GM21390 (cell line): ENCODE measurements around the gene ARFGAP1.

Experiments
- ATAC-seq: cut with Tn5 transposase; IDR thresholded peaks from one replicate; pipeline ENCODE4 v1.9.1; 2021; ENCODE audit not compliant: unreplicated experiment

Gene ARFGAP1

DNA sequence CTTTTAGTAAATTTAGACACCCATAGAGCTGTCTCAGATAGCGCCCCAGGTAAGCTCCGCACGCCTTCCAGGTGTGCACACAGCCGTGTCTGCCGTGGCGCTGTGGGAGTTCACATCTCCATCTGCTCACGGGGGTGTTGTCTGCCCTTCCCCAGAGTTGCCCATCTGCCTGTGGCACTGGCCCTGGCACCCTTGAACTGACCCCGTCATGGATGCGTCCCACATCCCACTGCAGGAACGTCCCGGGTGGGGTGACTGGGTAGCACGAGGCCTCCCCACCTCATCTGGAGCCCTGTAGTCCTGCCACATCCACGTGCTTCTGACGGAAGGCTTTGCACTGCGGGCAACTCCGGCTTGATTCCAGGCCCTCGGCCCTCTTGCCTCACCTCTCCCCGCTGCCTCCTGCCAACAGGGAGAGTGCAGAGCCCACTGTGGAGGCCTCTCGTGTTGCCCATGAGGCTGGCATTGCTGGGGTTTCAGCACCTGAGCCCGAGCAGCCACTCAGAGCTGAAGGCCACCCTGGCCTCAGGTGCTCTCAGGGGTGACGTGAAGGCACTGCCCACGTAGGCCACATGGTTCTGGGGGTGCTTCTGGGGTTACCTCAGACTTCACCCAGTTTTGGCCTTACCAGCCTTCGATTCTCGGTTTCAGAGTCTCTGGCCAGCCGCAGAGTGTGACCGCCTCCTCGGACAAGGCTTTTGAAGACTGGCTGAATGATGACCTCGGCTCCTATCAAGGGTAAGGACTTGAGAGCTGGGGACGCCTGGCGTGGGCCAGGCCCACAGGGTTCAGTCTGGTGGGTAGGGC lies 5.1 kb downstream of the ARFGAP1 start:
- no peak for ATAC-seq

DNA sequence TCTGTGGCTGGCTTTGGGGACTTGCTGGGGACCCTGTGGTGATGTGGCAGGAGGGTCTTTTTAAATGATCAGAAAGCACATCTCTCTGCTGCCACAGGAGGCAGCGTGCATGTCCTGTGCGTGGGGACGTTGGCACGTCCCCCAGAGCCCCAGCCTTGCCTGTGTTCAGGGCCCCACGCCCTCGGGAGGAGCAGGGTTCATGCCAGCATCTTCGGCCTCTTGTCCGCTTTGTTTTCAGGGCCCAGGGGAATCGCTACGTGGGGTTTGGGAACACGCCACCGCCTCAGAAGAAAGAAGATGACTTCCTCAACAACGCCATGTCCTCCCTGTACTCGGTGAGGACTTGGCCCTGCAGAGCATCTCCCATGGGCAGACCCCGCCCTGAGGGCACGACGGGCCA lies 6.0 kb downstream of the ARFGAP1 start:
- no peak for ATAC-seq

DNA sequence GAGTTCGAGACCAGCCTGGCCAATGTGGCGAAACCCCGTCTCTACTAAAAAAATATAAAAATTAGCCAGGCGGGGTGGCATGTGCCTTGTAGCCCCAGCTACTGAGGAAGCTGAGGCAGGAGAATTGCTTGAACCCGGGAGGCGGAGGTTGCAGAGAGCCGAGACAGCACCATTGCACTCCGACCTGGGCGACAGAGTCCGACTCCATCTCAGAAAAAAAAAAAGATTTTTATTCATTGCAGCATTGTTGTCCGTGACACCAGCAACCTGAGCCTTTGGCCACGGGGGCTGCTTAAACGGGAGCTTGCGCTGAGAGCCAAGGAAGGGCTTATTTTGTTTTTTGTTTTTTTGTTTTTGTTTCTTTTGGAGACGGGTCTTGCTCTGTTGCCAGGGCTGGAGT lies 7.3 kb downstream of the ARFGAP1 start:
- ATAC-seq: no peak

DNA sequence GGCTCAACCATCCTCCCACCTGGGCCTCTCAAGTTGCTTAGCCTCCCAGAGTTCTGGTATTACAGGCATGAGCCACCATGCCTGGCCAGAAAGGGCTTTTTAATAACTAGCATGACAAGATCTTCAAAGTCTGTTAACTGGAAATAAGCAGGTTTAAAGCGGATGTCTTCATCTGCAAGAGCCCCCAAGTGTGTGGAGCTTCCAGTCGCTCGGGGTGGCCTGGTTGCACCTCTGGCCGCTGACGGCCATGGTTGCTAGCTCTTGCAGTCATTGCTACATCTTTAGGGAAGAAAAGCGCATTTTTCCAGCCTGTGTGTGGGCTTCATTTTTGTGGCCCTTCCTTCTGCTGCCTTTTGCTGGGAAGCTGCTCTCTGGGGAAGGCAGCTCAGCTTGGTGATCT lies 7.8 kb downstream of the ARFGAP1 start:
- no peak for ATAC-seq

DNA sequence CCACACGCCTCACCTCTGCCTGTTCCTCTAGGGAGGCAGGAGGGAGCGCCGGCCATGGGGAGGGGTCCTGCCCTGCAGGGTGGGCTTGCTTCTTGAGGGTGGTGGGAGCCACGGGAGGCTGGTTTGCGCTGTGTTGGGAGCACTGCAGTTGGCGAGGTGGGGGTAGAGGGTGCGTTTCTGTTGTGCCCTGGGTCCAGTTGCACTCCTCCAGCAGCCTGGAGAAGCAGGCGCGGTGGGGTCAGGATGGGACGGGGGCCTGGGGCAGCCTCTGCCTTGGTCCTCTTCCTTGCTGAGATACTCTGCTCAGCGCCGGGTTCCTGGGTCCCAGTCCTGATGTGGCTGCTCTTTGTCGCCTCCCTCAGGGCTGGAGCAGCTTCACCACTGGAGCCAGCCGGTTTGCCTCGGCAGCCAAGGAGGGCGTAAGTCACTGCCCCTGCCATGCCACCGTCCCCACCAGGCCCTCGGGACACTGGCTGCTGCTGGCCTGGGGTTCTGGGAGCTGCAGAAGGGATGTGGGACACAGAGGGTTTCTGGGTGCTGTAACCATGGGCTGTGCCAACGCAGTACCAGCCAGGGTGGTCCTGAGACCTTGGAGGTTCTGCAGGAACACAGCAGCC lies 8.4 kb downstream of the ARFGAP1 start:
- no peak for ATAC-seq

DNA sequence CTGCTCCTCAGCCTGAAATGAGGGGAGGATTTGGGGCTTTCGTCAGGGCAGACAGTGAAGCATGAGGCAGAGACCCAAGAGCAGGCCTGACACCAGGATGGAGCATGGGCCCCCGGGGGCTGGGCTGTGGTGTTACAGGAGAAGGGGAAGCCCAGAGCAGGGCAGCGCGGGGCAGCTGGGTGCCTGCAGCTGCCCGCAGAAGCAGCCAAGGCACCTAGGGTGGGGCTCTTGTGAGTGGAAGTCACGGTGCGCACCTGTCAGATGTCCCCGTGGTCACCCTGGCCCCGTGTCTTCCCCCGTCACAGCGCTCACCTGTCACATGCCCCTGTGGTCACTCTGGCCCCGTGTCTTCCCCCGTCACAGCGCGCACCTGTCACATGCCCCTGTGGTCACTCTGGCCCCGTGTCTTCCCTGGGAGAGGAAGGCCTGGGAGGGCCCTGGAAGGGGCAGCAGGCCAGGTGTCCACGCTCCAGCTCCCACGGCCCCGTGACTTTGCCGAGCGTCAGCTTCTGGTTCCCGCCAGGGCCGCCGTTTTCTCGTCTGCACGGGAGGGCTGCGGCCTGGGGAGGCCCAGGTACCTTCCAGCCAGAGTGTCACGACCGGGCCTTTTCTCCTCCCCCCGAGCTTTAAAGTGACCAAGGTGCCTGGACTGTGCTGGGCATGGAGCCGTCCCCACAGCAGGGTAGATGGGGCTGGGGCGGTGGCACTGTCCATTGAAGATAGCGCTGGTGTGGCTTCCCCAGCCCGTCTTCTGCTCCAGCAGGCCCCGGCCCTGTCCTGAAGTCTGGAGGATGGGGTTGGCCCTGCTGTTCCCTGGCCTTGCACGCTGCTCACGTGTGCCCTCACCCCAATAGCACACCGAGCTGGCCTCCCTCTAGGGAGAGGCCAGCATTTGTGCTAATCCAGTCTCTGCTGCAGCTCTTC lies 9.4 kb downstream of the ARFGAP1 start:
- ATAC-seq: no peak

DNA sequence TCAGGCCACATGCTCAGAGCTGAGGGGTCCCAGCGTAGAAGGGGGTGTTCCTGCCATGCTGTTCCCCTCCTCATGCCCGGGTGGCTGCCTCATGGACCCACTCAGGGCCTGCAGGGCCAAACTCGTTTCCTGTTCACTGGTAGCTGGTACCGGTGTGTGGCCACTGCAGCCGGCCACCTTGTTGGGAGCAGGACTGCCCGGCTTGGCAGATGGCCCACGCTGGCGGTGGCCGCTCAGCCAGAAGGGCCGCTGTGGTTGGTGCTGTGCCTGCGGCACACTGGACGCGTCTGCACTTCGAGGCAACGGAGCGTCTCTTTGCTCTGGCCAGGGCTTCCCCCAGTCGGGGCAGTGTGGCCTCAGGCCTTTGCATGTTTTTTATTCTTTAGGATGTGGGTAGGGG lies 10.3 kb downstream of the ARFGAP1 start:
- no peak for ATAC-seq

DNA sequence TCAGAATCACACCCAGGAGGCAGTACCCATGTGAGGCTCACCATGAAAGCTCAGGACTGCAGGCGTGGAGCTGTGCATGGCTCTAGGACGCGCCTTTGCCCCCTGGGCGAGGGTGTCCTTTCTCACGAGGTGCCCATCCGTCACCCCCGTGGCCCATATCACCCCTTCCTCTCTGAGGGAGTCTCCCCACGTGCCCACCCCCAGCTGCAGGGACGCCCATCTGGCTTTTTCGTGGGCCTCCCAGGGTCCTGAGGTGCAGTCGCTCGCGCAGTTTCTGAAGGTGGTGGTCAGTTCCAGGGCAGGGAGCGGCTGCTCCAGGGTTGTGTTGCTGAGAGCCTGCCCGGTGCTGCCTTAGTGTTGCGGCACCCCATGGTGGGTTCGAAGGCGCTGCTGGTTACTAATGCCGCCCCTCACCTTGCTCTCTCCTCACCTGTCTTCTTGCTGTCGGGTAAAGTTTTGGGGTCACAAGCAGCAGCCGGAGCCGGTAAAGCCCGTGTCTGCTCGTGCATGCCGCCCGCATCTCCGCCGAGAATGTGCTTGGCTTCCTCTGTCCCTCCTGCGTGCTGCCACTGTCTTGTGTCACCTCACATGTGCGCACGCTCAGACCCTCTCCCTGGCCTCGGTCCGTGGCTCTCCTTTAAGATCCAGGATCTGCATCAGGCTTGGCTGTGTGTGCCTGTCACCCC lies 10.9 kb downstream of the ARFGAP1 start:
- no peak for ATAC-seq

DNA sequence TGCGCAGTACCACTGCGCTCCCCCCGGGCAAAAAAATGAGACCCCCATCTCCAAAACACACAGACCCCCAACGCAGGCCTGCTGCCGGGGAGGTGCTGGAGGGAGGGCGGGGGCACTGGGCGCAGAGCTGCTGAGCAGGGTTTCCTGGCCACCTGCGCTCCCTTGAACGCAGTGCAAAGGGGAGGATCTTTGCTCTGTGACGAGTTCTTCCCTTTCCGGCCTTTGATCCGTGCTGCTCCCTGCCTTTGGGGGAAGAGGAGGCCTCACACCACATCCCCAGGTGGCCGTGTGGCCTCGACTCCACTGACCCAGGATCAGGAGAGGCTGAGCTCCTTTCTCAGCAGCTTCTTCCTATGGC lies 11.4 kb downstream of the ARFGAP1 start:
- no peak for ATAC-seq

DNA sequence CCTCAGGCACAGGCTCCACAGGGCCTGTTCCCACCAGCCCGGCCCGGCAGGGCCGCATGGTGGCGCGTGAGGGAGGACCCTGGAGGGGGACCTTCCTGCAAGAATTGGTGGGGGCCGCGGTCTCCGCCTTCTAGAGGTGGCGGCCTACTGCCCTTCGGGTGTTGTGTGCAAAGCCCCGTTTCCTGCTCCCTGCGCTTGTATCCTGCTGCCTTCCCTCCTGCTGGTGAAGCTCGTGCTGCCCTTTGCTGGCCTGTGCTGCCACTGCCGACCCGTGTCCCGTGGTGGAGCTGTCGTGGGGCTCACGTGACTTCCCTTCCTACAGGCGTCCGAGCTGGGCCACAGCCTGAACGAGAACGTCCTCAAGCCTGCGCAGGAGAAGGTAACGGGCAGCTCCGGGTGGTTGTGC lies 11.9 kb downstream of the ARFGAP1 start:
- ATAC-seq: no peak

DNA sequence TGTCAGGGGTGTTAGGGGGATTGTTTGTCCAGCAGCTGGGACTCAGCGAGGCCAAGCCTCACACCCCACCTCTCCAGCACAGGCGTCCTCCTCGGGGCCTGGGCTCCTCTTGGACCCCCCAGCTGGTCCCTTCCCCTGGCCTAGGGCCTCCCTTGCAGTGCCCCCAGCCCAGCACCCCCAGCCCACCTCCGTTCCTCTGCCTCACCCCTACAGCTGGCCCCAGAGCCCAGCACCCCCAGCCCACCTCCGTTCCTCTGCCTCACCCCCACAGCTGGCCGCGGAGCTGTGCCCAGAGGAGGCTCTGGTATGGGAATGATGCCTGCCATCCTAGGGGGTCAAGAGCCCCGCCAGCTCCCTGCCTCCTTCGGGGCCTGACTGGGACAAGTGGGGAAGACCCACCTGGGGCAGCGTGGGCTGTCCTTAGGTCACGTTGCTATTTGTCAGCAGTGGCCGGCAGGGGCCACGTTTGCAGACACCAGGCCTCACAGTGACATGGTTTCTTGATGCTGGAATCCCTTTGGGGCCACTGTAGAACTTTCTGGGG lies 12.4 kb downstream of the ARFGAP1 start:
- no peak for ATAC-seq

DNA sequence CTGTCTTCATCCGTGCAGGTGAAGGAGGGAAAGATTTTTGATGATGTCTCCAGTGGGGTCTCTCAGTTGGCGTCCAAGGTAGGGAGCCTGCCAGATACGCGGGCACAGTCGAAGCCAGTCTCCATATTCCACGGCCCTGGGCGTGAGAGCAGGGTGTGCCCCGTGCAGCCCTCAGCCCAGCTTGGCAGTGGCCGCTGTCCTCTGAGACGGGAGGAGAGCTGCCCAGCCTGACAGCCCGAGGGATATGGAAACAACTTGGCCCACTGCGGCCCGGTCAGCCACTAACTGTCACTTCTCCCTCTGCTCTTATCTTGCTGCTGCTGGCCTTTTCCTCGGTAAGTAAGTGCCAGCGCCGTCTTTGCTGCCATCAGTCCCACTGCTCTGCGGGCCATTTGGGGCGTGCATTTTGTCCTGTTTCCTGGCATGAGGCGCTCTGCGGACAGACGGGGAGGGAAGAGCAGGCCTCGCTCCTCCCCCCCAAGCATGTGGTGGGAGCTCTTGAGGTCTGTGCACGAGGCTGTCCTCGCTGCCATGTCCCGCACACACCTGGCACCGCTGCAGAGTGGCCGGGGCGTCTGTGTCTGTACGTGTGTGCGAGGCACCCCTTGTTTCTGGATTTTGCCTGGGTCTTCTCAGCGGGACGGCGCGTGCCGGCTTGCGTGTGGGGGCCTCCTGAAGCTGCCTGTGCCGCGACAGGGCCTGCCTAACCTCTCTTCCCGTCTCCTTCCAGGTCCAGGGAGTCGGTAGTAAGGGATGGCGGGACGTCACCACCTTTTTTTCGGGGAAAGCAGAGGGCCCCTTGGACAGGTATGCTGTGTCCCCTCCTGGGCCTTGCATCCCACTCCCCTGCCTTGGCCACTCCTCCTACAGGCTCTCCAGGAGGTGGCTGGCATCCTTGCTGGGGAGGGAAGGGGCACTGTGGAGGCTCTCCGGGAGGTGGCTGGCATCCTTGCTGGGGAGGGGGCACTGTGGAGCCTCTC lies 13.3 kb downstream of the ARFGAP1 start:
- ATAC-seq: no peak

DNA sequence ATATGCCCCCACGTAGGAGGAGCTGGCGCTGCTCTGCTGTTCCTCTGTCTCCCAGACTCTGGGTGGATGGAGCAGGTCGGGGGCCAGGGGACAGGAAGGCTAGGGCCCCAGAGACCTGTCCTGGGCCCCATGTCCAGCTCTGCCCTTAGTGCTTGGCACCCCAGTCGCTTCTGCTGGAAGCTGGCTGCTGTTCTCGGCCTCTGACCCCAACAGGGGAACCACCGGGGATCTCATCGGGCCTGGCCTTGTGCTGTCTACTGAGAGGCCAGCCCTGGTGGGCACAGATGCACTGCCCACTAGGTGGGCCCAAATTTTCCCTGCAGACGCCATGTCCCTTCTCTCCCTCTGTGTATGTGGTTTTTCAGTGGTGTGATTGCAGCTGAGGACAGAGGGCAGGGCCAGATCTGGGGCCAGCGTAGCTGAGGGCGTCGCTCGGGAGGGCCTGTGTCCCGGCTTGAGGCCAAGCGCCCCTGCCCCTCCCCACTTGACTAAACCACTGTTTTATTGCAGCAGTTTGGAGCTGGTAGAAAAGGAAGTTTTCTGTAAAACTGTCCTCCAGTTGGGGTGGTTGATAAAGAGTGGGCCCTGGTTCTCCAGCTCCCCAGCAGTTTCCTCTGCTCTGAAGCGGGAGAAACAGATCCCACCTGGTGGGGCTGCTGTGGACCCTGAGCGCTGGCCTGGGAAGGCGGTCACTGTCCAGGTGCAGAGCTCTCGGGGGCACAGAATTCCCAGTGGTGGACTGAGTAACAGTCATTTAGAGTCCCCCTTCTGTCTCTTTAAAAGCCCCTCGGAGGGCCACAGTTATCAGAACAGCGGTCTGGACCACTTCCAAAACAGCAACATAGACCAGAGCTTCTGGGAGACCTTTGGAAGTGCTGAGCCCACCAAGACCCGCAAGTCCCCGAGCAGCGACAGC lies 14.4 kb downstream of the ARFGAP1 start:
- ATAC-seq: no peak

DNA sequence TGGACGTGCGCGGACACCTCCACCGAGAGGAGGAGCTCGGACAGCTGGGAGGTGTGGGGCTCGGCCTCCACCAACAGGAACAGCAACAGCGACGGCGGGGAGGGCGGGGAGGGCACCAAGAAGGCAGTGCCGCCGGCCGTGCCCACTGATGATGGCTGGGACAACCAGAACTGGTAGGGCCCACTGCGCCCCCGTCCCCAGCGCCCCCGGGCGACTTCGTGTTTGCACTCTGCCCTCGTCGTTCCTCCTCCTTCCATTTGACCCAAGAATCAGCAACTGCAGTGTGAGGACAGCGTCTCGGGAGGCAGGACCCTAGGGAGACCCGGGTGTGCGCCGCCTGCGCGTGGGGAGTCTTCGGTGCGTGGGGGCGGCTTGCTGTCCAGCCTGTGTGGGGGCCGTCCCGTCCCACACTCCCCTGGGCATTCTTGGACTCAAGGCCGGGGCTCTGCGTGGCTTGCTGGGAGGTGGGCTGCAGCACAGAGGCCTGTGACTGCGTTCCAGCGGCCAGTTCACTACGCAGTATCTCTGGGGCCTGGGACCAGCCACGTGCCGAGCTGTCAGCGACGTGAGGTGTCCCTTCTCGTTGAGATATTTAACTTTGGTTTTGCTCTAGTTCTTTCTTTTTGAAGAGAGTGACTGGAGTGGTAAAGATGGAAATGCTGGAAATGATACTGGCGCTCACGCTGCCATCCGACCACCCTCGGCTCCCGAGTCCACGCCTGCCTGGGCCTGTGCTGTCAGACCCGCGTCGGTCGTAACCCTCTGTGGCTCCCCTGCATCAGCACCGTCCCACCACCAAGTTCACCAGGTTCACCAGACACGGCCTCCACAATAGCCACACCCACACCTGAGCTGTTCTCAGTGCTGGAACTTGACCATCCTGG lies 15.3 kb downstream of the ARFGAP1 start:
- ATAC-seq: no peak

DNA sequence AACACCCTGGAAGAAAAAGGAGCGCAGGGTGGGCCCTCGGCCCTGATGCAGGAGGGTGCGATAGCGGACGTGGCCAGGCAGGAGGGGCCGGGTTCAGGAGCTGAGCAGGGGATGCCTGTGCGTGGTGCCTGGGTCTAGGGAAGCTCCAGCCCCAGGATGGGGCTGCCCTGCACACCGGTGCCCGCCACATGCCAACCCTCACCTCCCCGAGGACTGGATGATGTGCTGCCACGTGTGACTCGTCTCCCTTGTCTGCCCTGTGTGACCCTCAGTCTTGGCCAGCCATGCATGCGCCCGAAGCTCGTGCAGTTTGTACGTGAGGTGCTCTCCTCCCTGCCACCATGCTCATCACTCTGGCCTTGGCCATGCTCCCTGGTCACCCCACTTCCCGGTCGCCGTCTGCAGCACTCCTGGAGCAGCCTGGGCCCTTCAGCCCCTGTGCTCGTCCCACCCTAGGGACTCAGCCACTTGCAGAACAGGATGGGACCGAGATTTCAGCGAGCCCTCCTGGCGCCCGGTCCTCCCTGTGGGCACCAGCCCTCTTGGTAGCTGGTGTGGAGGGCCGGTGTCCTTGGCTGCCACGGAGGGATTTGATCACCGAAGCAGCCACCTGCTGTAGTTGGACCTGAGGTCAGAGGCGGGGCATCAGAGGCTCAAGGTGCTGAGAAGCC lies 16.1 kb downstream of the ARFGAP1 start:
- ATAC-seq: no peak

DNA sequence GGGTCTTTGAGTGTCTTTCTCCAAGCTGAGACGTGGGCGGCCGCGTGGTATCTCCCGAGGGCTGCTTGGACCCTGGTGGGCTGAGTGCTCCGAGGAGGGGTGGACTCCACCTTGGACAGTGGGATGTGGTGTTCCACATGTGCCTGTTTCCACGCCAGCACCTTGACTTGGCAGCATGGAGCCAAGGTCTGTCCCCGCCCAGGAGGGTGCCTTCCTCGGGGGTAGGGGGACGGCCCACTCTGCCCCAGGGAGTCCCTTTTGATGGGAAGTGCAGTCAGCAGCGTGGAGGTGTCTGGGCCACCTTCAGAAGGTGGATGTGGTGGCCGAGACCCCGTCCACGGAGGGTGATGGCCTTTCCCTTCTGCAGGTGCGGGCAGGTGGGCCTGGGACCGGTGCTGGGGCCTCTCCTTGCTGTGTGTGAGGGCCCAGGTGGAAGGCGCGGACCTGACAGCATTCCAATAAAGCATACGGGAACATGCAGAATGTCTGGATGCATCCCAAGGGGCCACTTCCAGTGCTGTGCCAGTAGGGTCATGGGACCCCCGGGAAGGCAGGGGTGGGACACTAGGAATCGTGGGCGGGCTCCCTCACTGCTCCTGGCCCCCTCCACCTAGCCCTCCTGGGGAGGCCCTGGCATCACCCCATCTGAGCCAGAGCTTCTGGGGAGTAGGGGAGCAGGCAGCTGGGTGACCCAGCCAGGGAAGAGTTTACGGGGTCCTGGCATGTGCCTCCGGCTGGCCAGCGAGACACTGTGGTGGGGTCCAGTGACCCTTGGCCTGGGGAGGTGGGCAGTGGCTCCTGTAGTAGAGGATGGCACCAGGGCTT lies 16.9 kb downstream of the ARFGAP1 start:
- ATAC-seq: no peak
